GM19324 (cell line): Measurements from ENCODE around the gene TREH.
"Not testable (repeated sequence)": the region's sequence is repeated elsewhere in the genome, so short reads cannot be mapped to it uniquely, and the experiment has no call there.

ENCODE experiments used
- ATAC-seq: cut with Tn5 transposase; IDR thresholded peaks from one replicate; pipeline ENCODE4 v1.9.1; 2021; ENCODE audit warnings: mild to moderate bottlenecking, moderate library complexity; ENCODE audit not compliant: unreplicated experiment, low FRiP score

The TREH gene

GRCh38 chr11:118618115-118618990, 61.1 kb downstream of the TREH start:
- no peak for ATAC-seq

DNA sequence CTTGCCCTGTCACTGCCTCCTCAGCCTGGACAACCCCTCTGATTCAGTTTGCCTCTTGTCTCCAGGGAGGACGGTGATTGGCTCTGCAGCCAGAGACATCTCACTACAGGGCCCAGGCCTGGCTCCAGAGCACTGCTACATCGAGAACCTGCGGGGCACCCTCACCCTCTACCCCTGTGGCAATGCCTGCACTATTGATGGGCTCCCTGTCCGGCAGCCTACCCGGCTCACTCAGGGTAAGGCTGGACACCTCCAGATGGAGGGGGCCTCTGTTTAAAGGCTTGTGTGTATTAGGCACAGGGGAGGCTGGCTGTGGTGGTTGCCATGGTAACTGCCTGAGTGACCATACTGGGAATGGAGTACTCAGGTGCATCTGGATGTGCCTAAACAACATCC, 63.5 kb downstream of the TREH start:
- ATAC-seq: no peak

GRCh38 chr11:118615282-118615975, 64.0 kb downstream of the TREH start:
- no peak for ATAC-seq

- no peak for ATAC-seq
Observed at GRCh38 chr11:118614511-118614910, 64.9 kb downstream of the TREH start.

- ATAC-seq: no peak
Observed at GRCh38 chr11:118612378-118612777, 67.1 kb downstream of the TREH start.

GRCh38 chr11:118611433-118611795, 68.0 kb downstream of the TREH start:
- ATAC-seq: not testable (repeated sequence)

DNA sequence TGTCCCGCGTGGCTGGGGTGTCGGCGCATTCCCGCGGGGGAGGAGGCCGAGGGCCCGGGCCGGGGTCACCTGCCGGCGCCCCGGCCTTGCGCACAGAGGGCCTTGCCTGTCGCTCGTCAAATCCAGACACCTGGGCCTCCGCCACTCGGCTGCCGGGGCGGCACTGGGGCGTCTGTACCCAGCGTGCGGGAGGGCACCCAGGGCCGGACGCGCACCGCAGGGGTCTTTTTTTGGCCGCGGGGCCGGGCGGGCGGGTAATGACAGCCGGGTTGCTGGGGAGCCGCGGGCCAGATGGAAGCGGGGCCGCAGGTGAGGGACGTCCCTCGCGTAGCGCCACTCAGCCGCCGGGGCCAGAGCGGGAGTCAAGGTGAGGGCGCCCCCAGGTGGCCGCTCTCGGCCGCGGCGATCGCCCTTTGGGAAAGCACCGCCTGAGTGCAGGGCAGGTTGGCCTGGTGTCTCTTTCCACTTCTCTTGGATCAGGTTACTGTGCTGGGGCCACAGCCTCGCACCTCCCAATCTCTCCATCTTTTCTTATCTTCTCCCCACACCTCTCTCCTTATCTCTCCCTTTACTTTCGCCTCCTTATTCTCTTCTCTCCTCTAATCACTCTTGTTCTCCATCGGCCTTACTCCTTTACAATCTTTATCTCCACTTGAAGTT, 68.5 kb downstream of the TREH start:
- ATAC-seq: no peak

DNA sequence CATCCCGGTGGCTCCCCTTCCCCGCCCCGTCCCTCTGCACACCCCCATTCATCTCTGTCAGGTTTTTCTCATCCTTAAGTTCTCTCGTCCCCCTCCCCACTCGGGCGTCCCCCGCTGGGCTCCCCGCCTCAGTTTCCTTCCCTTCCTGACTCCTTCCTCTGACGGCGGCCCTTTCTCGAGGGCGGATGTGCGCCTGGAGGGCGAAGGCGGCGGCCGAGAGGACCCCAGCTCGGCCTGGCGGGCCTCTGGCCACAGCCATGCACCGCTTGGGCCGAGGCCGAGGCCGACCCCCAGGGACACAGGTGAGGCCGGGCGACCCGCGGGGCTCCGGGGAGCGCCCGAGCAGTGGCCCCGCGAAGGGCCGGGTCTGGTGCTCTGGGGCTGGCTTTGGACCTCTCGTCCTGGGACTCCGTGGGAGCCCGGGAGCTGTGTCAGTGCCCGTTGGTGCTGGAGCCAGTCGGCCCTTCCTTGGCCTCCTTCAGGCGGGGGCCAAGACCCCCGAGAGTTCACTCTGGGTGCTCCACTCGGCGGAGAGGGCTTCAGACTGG, 69.2 kb downstream of the TREH start:
- ATAC-seq: no peak

DNA sequence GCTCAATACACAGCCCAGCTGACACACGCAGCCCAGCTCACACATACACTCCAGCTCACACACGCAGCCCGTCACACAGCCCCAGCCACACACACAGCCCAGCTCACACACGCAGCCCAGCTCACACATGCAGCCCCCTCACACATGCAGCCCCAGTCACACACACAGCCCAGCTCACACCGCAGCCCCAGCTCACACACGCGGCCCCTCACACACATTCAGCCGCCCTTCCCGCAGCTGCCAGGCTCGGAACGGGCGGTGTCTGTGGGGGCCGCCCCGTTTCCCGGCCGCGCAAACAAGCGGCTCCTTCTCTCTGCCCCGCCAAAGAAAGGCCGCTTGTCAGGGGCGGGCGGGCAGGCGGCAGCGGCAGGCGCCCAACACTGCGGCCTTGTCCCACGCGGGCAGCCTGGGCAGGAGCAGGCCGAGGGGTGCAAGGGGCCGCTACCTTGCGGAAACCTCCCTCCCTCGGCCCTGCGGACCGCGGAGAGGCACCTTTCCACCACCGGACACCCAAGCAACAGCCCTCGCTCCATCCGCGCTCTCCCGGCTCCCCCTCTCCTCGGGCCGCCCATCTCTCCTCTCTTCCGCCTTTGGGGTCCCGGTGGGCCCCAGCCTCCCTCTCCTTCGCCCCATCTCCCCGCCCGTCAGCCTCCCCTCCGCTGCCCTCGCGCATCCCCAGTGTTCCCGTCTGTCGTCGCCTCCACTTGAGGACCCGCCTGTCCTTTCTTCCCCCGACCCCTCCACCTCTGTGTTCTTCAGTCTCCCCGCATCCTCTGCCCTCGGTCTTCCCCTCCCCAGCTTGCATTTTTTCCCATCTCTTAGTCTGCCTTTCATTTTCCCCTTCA, 69.8 kb downstream of the TREH start:
- ATAC-seq: no peak

DNA sequence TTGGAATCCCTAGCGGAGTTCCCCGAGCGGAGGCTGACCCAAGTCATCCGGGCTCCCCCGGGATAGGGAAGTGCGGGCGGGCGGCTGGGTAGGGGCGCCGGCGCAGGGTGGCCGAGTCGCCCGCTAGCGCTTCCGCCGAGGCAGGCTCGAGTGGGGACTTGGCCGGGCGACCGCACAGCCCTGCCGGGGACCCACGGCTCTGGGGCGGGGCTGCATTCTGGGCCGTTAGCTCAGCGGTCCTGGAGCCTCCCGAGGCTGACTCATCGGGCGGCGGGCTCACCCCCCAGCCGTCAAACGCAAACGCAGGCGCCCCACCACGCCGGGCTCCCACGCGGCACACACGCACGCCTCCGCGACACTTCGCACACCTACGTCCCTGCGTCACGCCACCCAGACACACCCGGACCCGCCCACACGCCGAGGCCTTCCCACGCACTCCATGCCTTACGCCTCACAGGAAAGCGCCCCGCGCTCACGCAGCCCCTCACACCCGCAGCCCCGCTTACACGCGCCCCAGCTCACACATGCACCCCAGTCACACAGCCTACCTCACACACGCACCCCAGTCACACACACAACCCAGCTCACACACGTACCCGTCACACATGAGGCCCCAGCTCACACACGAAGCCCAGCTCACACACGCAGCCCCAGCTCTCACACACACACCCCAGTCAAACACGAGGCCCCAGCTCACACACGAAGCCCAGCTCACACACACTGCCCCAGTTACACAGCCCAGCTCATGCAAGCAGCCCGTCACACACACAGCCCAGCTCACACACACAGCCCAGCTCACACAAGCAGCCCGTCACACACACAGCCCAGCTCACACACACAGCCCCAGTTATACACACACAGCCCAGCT, 70.9 kb downstream of the TREH start:
- ATAC-seq: no peak

- ATAC-seq: no peak
Observed at GRCh38 chr11:118607401-118608359, 71.8 kb downstream of the TREH start, which contains the start of gene PHLDB1. PHLDB1 (plus strand) TSS chr11:118607615; CDS start chr11:118613837, 6,222 bp downstream.
